NCI-H526 treated with DMSO at 0.1 percent for 48 hours (cell line): ENCODE data around the gene MOAP1.
"Not testable (repeated sequence)": the region's sequence is repeated elsewhere in the genome, so short reads cannot be mapped to it uniquely, and the experiment has no call there.

Experiments
- DNase-seq: peaks from one replicate; lab custom pipeline; 2025; lab: John Stamatoyannopoulos, UW

MOAP1 gene

DNA sequence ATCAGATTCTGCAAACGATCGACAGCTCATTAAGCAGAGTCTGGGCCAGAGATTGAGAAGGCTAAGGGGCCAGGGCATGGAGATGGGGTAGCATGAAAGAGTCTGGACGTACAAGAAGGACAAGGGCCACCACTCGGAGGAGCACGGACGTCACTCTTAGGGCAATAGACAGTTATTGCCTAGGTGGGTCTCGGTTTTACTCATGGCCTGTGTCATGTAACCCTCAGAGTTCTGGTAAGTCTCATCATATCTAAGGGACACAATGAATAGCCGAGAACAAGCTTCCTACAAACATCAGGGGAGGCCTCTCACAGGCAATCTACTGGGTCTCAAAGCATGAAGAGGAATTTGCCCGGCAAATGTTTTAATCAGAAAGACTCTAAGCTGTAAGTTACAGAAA is 38.6 kb downstream of the MOAP1 start:
- DNase-seq, result no peak

DNA sequence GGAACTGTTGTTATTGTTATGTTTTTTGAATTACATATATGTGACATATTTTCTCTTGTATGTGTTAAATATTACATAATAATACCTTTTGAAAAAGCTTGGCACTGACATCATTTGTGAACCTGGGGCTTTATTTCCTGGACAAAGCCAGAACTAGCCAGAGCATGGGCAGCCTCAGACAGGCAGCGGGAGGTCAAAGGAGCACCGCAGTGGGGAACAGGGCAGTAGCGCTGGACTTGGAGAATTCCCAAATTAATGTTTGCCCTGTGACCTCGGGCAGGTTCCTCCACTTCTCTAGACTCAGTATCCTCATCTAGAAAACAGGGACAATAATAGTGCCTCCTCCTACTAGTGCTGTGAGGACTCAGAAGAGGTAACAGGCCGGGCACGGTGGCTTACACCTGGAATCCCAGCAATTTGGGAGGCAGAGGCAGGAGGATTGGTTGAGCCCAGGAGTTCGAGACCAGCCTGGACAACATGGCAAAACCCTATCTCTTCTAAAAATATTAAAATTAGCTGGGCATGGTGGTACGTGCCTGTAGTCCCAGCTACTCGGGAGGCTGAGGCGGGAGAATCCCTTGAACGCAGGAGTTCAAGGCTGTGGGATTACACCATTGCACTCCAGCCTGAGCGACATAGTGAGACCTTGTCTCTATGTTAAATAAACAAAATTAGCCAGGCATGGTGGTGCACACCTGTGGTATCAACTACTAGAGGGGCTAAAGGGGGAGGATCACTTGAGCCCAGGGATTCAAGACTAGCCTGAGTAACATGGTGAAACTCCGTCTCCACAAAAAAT is 41.6 kb downstream of the MOAP1 start:
- no peak for DNase-seq

DNA sequence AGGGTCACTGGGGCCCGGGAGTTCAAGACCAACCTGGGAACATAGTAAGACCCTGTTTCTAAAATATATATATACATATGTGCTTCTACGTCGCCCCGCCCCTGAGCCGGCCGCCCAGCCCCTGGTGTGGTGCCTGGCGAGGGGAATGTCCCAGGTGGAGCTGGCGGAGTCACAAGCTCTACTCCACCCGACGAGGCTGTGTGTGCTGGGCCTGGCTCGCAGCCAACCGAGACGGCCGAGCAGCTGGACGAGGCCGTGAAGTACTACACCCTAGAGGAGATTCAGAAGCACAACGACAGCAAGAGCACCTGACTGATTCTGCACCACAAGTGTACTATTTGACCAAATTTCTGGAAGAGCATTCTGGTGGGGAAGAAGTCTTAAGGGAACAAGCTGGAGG is 46.8 kb downstream of the MOAP1 start:
- no peak for DNase-seq

DNA sequence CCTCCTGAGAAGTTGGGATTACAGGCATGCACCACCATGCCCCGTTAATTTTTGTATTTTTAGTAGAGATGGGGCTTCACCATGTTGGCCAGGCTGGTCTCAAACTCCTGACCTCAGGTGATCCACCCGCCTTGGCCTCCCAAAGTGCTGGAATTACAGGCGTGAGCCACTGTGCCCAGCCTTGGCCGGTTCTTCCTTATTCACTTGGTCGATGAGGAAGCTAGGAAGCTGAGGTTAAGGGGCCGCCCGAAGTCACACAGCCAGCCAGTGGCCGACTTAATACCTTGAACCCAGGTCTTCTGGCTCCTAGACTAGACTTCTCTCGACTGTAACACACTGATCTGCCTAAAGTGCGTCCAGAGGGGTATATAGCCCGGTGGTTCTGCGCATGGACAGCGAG is 48.2 kb downstream of the MOAP1 start:
- DNase-seq, result not testable (repeated sequence)

DNA sequence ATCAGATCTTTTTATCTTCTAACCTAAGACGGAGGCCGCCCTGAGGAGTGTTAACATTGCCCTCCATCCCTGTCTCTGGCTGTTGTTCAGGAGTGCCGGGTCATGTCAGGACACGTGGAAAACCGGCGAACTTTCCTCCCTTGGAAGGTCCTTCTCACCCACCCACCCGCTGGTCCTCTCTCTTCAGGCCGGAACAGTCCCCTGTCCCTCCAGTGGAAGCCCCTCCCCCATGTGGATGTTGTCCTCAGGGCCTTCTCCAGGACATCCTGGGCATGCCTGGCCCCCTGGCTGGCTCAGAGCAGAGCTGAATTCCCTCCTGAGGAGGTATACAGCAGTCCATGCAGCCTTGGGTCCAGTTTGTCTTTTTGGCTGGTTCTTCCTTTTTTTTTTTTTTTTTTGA is 48.7 kb downstream of the MOAP1 start:
- DNase-seq, result no peak

DNA sequence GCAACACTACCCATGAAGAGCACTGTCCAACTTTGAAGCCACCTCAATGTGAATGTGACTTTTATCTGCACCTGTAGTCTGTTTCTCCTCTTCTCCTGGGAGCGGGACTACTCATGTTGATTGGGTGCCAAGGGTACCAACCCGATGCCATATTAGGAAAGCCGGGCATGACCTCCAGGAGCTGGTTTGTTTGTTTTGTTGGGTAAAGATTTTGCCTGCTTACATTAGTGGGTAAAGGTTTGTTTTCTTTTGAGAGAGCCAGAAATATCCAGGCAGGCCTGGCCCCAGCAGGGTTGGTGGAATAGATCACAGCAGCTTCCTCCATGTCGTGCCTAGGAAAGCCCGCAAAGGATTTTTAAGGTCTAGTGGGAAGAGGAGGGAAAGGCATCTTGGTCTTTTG is 49.3 kb downstream of the MOAP1 start:
- DNase-seq, result no peak

DNA sequence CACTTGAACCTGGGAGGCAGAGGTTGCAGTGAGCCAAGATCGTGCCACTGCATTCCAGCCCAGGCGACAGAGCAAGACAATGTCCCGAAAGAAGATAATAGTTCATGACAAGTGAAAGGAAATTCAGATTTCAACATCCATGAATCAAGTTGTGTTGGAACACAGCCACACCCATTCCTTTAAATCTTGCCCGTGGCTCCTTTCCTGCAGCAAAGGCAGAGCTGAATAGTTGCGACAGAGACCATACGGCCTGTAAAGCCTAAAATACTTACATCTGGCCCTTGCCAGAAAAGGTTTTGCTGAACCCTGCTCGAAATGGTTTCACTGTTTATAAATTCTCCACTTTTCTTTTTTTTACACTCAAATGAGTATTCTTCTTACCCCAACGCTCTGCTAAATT is 51.2 kb downstream of the MOAP1 start:
- no peak for DNase-seq

DNA sequence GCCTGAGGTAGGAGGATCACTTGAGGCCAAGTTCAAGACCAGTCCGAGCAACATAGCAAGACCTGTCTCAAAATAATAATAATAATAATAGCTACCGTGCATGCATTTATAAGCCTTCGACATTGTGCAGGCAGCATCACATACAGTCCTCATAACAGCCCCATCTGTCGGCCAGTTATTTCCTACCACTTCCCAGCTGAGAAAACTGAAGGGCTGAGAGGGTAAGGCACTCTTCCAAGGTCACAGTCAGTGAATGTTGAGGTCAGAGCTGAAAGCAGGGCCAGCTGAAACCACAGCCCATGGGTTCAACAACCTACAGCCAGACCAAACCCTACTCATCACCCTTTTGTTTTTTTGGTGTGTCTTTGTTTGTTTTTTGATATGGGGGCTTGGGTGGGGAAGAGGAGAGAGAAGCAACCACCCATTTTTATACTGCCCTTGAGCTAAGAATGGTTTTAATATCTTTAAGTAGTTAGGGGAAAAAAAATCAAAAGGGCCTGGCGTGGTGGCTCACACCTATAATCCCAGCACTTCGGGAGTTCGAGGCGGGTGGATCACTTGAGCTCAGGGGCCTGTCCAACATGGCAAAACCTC is 52.1 kb downstream of the MOAP1 start:
- no peak for DNase-seq
